HepG2 (cell line): ENCODE measurements around the gene IL4I1. TPM values are rescaled to one million over a fixed set of nuclear protein-coding genes. Genes with fewer than 3 reads are reported as not detected.
A peak's percentile ranks its signal among the peaks of the same experiment; 100 is the strongest.

Source experiments
- CENPX ChIP-seq: sonication (generic); formaldehyde crosslinking; IDR thresholded peaks from 2 replicates; pipeline ENCODE4 v1.9.0; 2021; ENCODE audit warnings: mild to moderate bottlenecking, missing genetic modification reagents, moderate library complexity
- ETV5 ChIP-seq: IDR thresholded peaks from 2 replicates; pipeline ENCODE4 v1.6.1; 2018; ENCODE audit warnings: missing biosample characterization, missing genetic modification reagents, inconsistent platforms, borderline replicate concordance
- HOMEZ ChIP-seq: IDR thresholded peaks from 2 replicates; pipeline ENCODE4 v1.6.1; 2016; ENCODE audit warnings: low read depth
- KDM5A ChIP-seq: fragments of 200-600 bp; sonication (generic); IDR thresholded peaks from 2 replicates; pipeline ENCODE4 v1.7.0; 2018; ENCODE audit warnings: antibody characterized with exemption, mild to moderate bottlenecking, low read length, borderline replicate concordance
- MXI1 ChIP-seq: IDR thresholded peaks from 3 replicates; pipeline ENCODE4 v1.6.1; 2012; ENCODE audit warnings: low read depth, low read length, inconsistent platforms, borderline replicate concordance
- MZF1 ChIP-seq: sonication (generic); formaldehyde crosslinking; IDR thresholded peaks from 2 replicates; pipeline ENCODE4 v1.8.1; 2023; ENCODE audit warnings: mild to moderate bottlenecking, missing genetic modification reagents, borderline replicate concordance
- NR2F1 ChIP-seq, 2 experiments: fragments of 450-650 bp in 1 of 2; formaldehyde crosslinking in 1 of 2; IDR thresholded peaks; 2 replicates each; pipeline versions ENCODE4 v1.5.0 to v1.6.1; 2016 to 2020; ENCODE audit warnings: mild to moderate bottlenecking in 1 of 2, missing compliant biosample characterization in 1 of 2, missing genetic modification reagents in 1 of 2, moderate library complexity in 1 of 2
- NR2F2 ChIP-seq: IDR thresholded peaks from 2 replicates; pipeline ENCODE4 v1.6.1; 2012; ENCODE audit warnings: low read depth, inconsistent platforms, borderline replicate concordance
- PRDM4 ChIP-seq: sonication (generic); formaldehyde crosslinking; IDR thresholded peaks from 2 replicates; pipeline ENCODE4 v1.9.0; 2021; ENCODE audit warnings: missing genetic modification reagents, borderline replicate concordance
- PTBP1 ChIP-seq: fragments of 200-400 bp; formaldehyde crosslinking; IDR thresholded peaks from 2 replicates; pipeline ENCODE4 v1.6.1; 2018; ENCODE audit warnings: low read length, low read depth; ENCODE audit not compliant: poor library complexity, severe bottlenecking
- SPEN ChIP-seq: sonication (generic); formaldehyde crosslinking; IDR thresholded peaks from 2 replicates; pipeline ENCODE4 v1.5.1; 2020; ENCODE audit warnings: low read depth, mild to moderate bottlenecking, missing genetic modification reagents
- TSC22D2 ChIP-seq: sonication (generic); formaldehyde crosslinking; IDR thresholded peaks from 2 replicates; pipeline ENCODE4 v1.5.1; 2020; ENCODE audit warnings: missing genetic modification reagents, mild to moderate bottlenecking, borderline replicate concordance
- ZMYM4 ChIP-seq: sonication (generic); formaldehyde crosslinking; IDR thresholded peaks from 2 replicates; pipeline ENCODE4 v1.8.1; 2023; ENCODE audit warnings: mild to moderate bottlenecking, missing genetic modification reagents
- ZNF354B ChIP-seq: sonication (generic); formaldehyde crosslinking; IDR thresholded peaks from 2 replicates; pipeline ENCODE4 v1.8.0; 2022; ENCODE audit warnings: mild to moderate bottlenecking, missing genetic modification reagents
- ZNF558 ChIP-seq: sonication (generic); formaldehyde crosslinking; IDR thresholded peaks from 2 replicates; pipeline ENCODE4 v1.9.0; 2022; ENCODE audit warnings: mild to moderate bottlenecking, missing genetic modification reagents, borderline replicate concordance
- ZNF639 ChIP-seq: conservative IDR thresholded peaks from 2 replicates; pipeline ENCODE4 v1.6.1; 2018; ENCODE audit warnings: missing genetic modification reagents
- polyA plus RNA-seq, 8 experiments: library from polyadenylated mRNA; depleted of rRNA in 3 of 8; stranded (reverse) in 7 of 8; unstranded in 1 of 8; fragments of >200 nt; fragmentation: Illumina TruSeq in 4 of 8; extraction: Trizol in 4 of 8; gene quantifications; 2 replicates each; pipeline versions ENCODE4 v1.2.1 to v1.2.3, GENCODE V29; 2011 to 2016; ENCODE audit warnings: low read depth in 4 of 8, missing spikeins in 1 of 8, mixed read lengths in 1 of 8; ENCODE audit not compliant: insufficient read depth in 1 of 8
- total RNA-seq, 5 experiments: library from RNA; depleted of rRNA; stranded (reverse); fragments of >200 nt; fragmentation: Illumina TruSeq; extraction: Trizol; gene quantifications; 2 replicates each; pipeline ENCODE4 v1.2.3, GENCODE V29; 2016; ENCODE audit warnings: low read depth in 1 of 5
- TF ChIP-seq, protein P1 (sequence below): sonication (generic); formaldehyde crosslinking; IDR thresholded peaks from 2 replicates; pipeline ENCODE4 v1.5.0; 2020; ENCODE audit warnings: mild to moderate bottlenecking, missing genetic modification reagents
- TF ChIP-seq, protein P2 (sequence below): sonication (generic); formaldehyde crosslinking; IDR thresholded peaks from 2 replicates; pipeline ENCODE4 v1.4.0; 2020; ENCODE audit warnings: missing genetic modification reagents, borderline replicate concordance

The IL4I1 gene
- total and polyA plus RNA-seq, 2 of the 13 experiments (the other 11 are each of a cell fraction or from before 2014, with no cell fraction given): not detected

- TF ChIP-seq PRDM4 (CRISPR knock-in tag) (no peak), ZNF558 (CRISPR knock-in tag) (peak; percentile 88; the same call in 1 of the 2 replicates), ZNF354B (CRISPR knock-in tag) (no peak; the same call in 1 of the 2 replicates), ZNF639 (CRISPR knock-in tag) (no peak; the same call in 1 of the 2 replicates), CENPX (CRISPR knock-in tag) (no peak), TSC22D2 (CRISPR knock-in tag) (0 out of 2 replicates have a peak, but pooled peaks have one; percentile 48), ZMYM4 (CRISPR knock-in tag) (peak; percentile 73), NR2F2 (no peak), HOMEZ (CRISPR knock-in tag) (0 out of 2 replicates have a peak, but pooled peaks have one; percentile 8), MZF1 (CRISPR knock-in tag) (no peak), SPEN (CRISPR knock-in tag) (peak; percentile 69), MXI1 (peak; percentile 25; the same call in 1 of the 3 replicates), KDM5A (no peak; the same call in 1 of the 2 replicates), NR2F1 (CRISPR knock-in tag; IDR thresholded peaks at IDR 0.05) (no peak), ETV5 (CRISPR knock-in tag) (no peak), PTBP1 (peak; percentile 84)
- TF ChIP-seq, protein P1, sequence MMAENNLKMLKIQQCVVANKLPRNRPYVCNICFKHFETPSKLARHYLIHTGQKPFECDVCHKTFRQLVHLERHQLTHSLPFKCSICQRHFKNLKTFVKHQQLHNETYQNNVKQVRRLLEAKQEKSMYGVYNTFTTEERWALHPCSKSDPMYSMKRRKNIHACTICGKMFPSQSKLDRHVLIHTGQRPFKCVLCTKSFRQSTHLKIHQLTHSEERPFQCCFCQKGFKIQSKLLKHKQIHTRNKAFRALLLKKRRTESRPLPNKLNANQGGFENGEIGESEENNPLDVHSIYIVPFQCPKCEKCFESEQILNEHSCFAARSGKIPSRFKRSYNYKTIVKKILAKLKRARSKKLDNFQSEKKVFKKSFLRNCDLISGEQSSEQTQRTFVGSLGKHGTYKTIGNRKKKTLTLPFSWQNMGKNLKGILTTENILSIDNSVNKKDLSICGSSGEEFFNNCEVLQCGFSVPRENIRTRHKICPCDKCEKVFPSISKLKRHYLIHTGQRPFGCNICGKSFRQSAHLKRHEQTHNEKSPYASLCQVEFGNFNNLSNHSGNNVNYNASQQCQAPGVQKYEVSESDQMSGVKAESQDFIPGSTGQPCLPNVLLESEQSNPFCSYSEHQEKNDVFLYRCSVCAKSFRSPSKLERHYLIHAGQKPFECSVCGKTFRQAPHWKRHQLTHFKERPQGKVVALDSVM (CRISPR knock-in tag): peak; percentile 23; the same call in 1 of the 2 replicates
- TF ChIP-seq, protein P2, sequence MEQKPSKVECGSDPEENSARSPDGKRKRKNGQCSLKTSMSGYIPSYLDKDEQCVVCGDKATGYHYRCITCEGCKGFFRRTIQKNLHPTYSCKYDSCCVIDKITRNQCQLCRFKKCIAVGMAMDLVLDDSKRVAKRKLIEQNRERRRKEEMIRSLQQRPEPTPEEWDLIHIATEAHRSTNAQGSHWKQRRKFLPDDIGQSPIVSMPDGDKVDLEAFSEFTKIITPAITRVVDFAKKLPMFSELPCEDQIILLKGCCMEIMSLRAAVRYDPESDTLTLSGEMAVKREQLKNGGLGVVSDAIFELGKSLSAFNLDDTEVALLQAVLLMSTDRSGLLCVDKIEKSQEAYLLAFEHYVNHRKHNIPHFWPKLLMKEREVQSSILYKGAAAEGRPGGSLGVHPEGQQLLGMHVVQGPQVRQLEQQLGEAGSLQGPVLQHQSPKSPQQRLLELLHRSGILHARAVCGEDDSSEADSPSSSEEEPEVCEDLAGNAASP (CRISPR knock-in tag): no peak
Observed at GRCh38 chr19:49929611-49930482, 33.2 kb upstream of the IL4I1 start (continued).
